ENCODE data around the gene TOMT.

TOMT gene

DNA sequence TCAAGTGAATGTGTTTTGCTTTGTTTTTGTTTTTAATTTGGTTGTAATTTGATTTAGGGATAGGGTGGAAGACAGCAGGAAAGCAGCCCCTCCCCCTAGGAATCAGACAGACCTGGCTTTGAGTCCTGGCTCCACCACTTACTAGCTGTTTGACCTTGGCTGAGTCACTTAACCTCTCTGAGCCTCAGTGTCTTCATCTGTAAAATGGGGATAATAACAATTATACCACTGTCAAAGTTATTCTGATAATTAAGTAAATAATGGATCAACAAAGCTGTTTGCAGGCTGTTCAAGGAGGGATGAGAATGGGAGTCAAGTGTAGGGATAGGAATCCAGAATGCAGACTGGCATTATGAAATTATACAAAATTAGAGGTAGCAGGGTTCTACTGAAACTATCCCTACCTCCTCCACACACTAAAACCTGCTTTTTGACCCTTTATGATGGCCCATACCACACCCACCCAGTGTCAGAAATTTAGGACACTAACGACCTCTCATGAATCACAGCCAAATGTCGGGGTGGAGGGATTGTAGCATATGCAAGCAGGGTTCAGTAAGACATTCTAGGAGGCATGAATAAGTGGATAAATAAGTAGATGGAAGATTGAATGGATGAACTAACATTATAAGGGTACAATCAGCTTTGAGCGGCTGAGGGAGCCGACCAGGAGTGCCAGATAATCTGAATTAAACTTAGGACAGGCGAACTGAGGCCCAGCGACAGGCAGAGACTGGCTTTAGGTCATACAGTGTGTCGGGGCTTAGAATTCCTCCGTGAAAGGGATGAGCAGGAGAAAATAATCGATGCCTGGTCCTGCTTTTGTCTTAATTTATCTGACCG is 5.8 kb downstream of the TOMT start:
- Mint-ChIP-seq H3K27ac (peak overlapping the region; percentile 98), H3K4me1 (peaks cover 20% of the 10 kb centered on the region), H3K9me3 (no peaks in the 10 kb centered on the region), H3K36me3 (peaks cover 14% of the 10 kb centered on the region), H3K4me3 (peak overlapping the region; percentile 85)
- ATAC-seq (peak; percentile 0), DNase-seq (ENCODE audit: low spot score in 2 of 2) (no peak)

DNA sequence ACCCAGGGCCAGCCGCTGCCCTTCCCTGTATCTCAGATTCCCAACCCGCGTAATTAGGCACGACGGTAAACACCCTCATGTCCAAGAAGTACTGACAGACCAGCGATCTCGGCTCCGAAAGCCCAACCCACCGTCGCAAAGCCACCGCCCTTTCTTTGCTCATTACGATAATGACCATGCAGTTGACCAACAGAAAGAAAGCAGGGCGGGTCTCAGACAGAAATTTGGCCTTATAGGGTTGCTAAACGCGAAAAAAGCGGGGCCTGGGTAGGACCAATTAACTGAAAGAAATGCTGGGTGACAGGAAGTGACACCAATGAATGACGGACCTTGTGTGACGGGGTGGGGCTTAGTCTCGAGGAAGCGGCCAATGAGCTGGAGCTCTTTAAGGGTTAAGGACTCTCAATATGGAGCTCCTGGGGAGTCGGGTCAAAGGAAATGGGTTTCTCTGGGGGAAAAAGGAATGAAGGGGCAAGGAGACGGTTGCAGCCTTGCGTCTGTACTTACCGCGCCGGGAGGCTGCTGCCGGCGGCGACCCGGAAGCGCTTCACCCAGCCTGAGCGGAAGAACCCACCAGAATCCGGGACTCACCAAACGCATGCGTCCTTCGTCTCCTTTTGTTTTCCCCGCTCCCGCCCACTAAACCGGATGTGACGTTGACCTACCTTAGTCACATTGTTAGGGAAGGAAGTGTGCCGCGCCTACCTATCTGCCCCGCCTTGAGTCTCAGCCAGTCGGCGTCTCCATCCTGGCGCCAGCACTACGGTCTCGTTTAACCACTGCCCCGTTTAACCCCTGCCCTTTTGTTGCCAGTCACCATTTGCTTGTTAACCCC is 6.6 kb downstream of the TOMT start, which contains the start of gene ANAPC15:
ANAPC15 (minus strand) TSS at position 553 of the 835 bp plus-strand sequence. CDS start 1,419 bp downstream, outside the sequence.
- Mint-ChIP-seq H3K36me3 (peaks cover 14% of the 10 kb centered on the region), H3K4me3 (peak within 1 kb of the TSS; percentile 85), H3K27ac (peak within 1 kb of the TSS; percentile 98), H3K4me1 (peaks cover 20% of the 10 kb centered on the region), H3K9me3 (no peaks in the 10 kb centered on the region)
- ATAC-seq: peak; percentile 93
- DNase-seq (ENCODE audit: low spot score in 2 of 2): peak; percentile 91 to 99

DNA sequence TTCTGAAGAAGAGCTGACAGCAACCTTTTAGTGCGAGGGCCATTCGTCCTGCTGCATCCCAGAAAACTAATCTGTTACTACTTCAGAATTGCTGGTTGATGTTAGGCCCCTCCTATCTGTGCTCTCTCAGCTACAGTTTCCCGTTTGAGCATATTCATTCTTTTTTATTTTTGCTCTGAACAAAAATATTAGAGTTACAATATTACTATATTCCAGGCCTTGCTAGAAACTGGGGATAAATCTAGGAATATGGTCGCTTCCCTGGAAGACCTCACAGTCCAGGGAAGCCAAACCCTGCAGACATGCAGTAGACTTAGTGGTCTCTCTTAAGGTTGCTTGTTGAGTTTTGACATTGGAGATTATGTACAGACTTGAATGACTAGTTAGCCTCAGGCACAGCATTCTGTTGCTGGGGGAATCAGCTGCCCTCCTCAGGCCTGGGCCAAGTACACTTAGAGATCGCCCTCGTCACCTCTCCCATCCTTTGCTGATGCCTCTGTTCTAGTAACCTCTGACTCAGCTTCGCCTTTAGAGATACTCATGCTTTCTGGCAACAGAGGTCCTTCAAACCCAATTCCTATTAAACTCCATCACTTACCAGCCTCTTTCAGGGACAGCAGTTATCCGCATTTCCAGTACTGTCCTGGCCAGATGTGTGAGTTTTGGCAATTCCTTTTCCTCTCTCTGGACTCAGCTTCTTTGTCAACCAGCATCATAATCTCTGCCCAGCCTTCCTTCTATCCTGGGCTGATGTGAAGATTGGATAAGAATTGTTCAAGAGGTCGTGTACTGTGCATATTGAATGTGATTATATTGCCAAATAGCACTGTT is 7.5 kb downstream of the TOMT start:
- ATAC-seq: no peak
- peak overlapping the region; percentile 98 for H3K27ac Mint-ChIP-seq
- no peaks in the 10 kb centered on the region for H3K9me3 Mint-ChIP-seq
- peaks cover 20% of the 10 kb centered on the region for H3K4me1 Mint-ChIP-seq
- H3K4me3 Mint-ChIP-seq: peak overlapping the region; percentile 85
- H3K36me3 Mint-ChIP-seq: peaks cover 14% of the 10 kb centered on the region
- DNase-seq (ENCODE audit: low spot score in 2 of 2): no peak

DNA sequence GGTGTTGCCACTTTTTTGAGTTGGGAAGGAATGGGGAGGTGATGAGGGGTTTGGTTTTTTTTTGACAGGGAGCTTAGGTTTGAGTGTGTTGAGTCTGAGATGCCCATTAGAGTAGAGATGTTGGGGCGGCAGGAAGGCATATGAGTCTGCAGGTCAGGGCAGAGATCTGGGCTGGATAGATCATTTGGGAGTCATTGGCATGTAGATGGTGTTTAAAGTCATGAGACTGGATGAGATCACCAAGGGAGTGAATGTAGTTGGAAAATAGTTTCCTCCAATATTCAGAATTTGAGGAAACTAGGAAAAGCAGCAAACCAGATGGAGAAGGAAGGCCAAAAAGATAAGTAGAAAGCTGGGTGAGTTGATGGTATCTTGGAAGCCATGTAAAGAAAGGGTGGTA is 8.8 kb downstream of the TOMT start:
- H3K36me3 Mint-ChIP-seq: peaks cover 14% of the 10 kb centered on the region
- ATAC-seq (no peak), DNase-seq (ENCODE audit: low spot score in 2 of 2) (no peak)
- peak overlapping the region; percentile 98 for H3K27ac Mint-ChIP-seq
- H3K9me3 Mint-ChIP-seq: no peaks in the 10 kb centered on the region
- no peak overlapping the region for H3K4me3 Mint-ChIP-seq
- peaks cover 20% of the 10 kb centered on the region for H3K4me1 Mint-ChIP-seq

DNA sequence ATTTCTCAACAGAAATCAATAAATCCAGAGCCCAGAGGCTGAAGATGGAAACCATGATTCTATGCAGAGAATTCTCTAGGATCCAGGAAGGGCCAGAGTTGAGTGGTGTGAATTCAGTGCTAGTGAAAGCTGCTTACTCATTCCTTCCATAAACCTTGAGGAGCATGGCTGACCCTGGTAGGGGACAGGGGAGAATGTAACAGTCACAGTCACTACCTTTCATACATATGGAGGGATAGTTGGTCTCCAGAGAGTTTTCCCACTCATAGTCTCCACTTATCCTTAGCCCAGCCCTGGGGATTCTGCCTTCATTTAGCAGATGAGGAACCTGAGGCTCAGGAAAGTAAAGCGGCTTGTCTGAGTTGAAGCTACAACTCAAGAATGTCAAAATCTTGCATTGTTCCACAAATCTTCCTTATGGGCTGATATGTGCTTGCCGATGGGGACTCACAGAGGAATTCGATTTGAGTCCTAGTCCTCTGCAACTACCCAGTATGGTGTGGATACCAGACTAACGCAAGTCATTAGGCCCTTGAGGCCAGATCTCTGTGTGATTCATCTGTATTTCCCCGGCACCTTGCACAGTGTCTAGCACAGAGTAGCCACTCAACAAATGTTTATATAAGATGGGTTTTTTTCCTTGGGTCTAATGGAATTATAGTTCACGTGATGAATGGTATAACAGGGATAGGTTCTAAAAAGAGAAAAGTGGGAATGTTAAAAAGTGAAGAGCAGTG is 10.5 kb downstream of the TOMT start:
- H3K9me3 Mint-ChIP-seq: no peaks in the 10 kb centered on the region
- H3K4me1 Mint-ChIP-seq: peaks cover 15% of the 10 kb centered on the region
- H3K4me3 Mint-ChIP-seq: no peak overlapping the region
- ATAC-seq (no peak), DNase-seq (ENCODE audit: low spot score in 2 of 2) (no peak)
- peaks cover 14% of the 10 kb centered on the region for H3K36me3 Mint-ChIP-seq
- H3K27ac Mint-ChIP-seq: no peak overlapping the region

DNA sequence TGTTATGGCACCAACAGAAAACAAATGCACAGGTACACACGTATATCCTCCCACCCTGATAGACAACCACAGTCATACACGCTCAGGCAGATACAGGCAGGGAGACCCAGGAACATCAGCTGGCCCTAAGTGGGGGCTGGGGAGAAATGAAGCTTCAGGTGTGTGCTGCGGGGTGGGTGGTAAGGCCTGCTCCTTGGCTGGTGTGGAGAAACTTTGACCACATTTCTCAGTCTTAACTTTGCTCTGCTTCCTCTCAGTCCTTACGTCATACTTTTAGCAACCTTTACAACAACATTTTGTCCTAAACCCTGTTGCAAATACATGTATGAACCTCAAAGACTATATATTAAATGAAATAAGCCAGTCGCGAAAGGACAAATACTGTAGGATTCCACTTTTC is 13.5 kb downstream of the TOMT start:
- DNase-seq (ENCODE audit: low spot score in 2 of 2) (no peak), ATAC-seq (no peak)
- no peaks in the 10 kb centered on the region for H3K36me3 Mint-ChIP-seq
- no peak overlapping the region for H3K27ac Mint-ChIP-seq
- H3K4me1 Mint-ChIP-seq: no peaks in the 10 kb centered on the region
- H3K9me3 Mint-ChIP-seq: no peaks in the 10 kb centered on the region
- H3K4me3 Mint-ChIP-seq: no peak overlapping the region

DNA sequence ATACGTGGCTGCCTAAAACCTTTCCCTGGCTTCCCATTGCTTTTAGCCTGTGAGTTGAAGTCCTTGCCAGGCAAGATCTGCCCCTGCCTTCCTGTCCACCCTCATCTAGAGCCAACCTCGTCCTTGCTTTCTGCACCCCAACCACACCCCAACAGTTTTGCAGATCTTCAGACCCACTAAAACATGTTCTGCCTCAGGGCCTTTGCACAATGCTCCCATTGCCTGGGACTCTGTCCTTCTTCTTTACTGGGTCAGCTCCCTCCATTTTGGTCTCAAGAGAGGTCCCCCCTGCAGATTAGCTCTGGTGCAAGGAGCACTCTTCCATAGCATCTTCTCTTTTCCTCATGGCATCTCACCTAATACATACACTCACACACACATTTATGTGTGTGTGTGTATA is 15.2 kb downstream of the TOMT start:
- Mint-ChIP-seq H3K4me1 (no peaks in the 10 kb centered on the region), H3K27ac (no peak overlapping the region), H3K9me3 (no peaks in the 10 kb centered on the region), H3K36me3 (no peaks in the 10 kb centered on the region), H3K4me3 (no peak overlapping the region)
- ATAC-seq: no peak
- no peak for DNase-seq (ENCODE audit: low spot score in 2 of 2)

DNA sequence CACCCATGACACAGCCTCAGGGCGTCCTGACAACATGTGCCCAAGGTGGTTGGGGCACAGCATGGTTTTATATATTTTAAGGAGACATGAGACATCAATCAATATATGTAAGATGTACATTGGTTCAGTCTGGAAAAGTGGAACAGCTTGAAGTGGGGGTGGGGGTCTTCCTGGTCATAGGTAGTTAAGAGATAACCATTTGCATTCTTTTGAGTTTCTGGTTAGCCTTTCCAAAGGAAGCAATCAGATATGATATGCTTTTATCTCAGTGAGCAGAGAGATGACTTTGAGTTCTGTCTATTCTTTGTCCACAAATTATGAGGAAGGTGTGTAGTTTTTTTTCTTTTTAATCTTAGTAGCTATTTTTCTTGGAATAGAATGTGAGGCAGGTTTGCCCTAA is 16.9 kb downstream of the TOMT start:
- Mint-ChIP-seq H3K27ac (no peak overlapping the region), H3K4me3 (no peak overlapping the region), H3K36me3 (no peaks in the 10 kb centered on the region), H3K4me1 (no peaks in the 10 kb centered on the region), H3K9me3 (no peaks in the 10 kb centered on the region)
- ATAC-seq (no peak), DNase-seq (ENCODE audit: low spot score in 2 of 2) (no peak)

DNA sequence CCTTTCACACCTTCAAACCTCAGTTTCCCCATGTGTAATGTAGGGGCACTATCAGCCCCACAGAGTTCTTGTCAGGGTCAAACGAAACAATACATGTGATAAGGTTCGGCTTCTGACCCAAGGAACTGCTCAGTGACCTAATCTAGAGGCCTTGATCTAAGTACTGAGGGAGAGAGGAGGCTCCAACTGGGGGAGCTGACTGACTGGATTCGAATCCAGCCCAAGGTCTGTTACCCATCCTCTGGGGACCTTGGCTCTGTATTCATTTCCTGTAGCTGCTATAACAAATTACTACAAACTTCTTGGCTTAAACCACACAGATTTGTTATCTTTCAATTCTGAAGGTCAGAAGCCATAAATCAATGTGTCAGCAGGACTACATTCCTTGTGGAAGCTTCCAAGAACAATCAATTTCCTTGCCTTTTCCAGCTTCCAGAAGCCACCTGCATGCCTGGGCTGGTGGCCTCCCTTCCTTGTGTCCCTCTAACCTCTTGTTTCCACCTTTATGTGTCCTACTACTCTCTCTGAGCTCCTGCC is 17.5 kb downstream of the TOMT start:
- Mint-ChIP-seq H3K27ac (no peak overlapping the region), H3K4me3 (no peak overlapping the region), H3K4me1 (no peaks in the 10 kb centered on the region), H3K9me3 (peaks cover 3% of the 10 kb centered on the region), H3K36me3 (no peaks in the 10 kb centered on the region)
- ATAC-seq: no peak
- DNase-seq (ENCODE audit: low spot score in 2 of 2): no peak

DNA sequence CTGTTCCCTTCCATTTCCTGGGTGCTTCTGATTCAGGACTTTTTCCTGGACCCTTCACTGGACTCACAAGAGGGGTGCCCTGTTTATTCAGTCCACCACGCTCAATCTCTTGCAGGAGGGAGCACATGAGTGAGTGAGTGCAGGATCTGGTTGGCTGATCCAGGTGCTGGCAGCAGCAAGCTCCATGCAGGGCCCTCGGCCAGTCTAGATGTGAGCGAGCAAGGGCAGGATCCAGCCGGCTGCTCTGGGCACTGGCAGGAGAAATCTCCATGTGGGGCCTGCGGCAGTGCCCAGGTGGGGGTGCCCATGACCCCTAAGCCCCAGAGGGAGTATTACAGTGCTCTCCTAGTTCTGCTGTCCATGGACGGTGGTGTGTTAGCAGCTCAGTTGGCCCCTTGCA is 18.3 kb downstream of the TOMT start:
- Mint-ChIP-seq H3K27ac (no peak overlapping the region), H3K4me3 (no peak overlapping the region), H3K9me3 (peaks cover 8% of the 10 kb centered on the region), H3K4me1 (no peaks in the 10 kb centered on the region), H3K36me3 (no peaks in the 10 kb centered on the region)
- DNase-seq (ENCODE audit: low spot score in 2 of 2) (no peak), ATAC-seq (no peak)

DNA sequence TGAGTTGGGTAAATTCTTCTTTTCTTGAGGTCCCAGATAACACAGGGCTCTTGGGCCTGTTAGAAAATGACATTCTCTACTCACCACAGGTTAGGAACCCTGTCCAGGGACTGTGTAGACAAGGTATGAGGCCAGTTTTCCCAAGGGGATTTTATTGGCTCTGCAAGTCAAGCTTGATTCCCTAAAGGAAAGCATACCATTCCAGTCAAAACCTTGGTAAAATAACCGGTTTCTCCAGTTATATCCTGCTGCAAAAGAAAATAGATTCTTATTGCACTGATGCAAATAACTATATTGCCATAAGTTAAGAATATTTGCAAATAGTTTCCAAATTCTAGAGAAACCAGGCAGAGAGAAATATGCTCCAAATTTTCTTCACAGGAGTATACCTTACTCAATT is 20.2 kb downstream of the TOMT start:
- no peak overlapping the region for H3K4me3 Mint-ChIP-seq
- peaks cover 11% of the 10 kb centered on the region for H3K9me3 Mint-ChIP-seq
- no peaks in the 10 kb centered on the region for H3K4me1 Mint-ChIP-seq
- no peak for DNase-seq (ENCODE audit: low spot score in 2 of 2)
- no peak overlapping the region for H3K27ac Mint-ChIP-seq
- no peak for ATAC-seq
- no peaks in the 10 kb centered on the region for H3K36me3 Mint-ChIP-seq

DNA sequence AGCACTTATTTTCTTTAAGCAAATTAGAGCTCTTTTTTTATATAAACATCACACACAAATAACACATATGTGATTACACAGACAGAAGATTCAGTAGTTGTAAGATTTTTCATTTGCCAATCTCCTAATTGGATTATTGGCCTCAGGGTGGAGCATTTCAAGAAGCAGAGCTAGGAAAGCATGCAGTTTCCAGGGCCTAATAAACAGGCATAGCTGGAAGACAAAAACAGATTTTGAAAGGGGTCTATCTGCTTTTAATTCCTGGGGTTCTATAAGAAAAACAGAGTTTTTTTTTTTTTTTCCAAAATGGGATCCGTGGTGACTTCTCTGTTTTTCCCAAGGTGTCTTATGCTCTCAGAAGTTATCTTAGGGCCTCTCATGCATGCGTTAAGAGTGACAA is 22.2 kb downstream of the TOMT start:
- H3K4me1 Mint-ChIP-seq: no peaks in the 10 kb centered on the region
- no peaks in the 10 kb centered on the region for H3K36me3 Mint-ChIP-seq
- DNase-seq (ENCODE audit: low spot score in 2 of 2) (no peak), ATAC-seq (no peak)
- H3K9me3 Mint-ChIP-seq: peaks cover 11% of the 10 kb centered on the region
- H3K4me3 Mint-ChIP-seq: no peak overlapping the region
- no peak overlapping the region for H3K27ac Mint-ChIP-seq

DNA sequence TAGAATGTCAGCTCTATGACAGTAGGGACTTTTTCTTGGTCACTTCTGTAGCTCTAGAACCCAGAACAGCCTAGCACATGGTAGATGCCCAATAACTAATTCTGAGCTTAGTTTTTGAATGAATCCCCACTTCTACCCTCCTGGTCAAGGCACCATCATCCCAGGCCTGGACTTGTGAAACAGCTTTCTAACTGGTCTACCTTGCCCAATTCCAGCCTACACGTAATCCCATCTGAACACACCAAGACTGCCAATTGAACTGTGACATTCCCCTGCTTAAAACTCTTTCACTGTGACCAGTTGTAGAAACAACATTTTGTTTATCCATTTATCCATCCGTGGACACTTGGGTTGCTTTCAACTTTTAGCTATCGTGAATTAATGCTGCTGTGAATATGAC is 23.7 kb downstream of the TOMT start:
- Mint-ChIP-seq H3K36me3 (no peaks in the 10 kb centered on the region), H3K4me3 (no peak overlapping the region), H3K27ac (no peak overlapping the region), H3K9me3 (peaks cover 11% of the 10 kb centered on the region), H3K4me1 (no peaks in the 10 kb centered on the region)
- DNase-seq (ENCODE audit: low spot score in 2 of 2) (no peak), ATAC-seq (no peak)

DNA sequence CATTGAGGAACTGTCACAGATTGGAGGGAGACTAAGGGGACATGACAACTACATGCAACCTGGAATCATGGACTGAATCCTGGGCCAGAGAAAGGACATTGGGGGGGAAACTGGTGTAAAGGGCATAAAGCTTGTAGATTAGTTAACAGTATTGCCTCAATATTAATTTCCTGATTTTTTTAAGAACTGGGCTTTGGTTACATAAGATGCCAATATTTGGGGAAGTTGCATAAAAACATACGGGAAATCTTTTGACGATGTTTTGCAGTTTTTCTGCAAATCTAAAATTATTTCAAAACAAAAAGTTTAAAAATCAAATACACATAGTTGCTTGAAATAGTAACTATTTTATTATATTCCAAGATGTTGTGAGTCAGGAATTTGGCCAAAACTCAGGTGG is 26.9 kb downstream of the TOMT start:
- Mint-ChIP-seq H3K4me1 (peaks cover 13% of the 10 kb centered on the region), H3K4me3 (no peak overlapping the region), H3K9me3 (peaks cover 11% of the 10 kb centered on the region), H3K27ac (no peak overlapping the region), H3K36me3 (no peaks in the 10 kb centered on the region)
- DNase-seq (ENCODE audit: low spot score in 2 of 2) (no peak), ATAC-seq (no peak)
